SK-N-SH (cell line): ENCODE results near the gene KIF25. TPM values are rescaled to one million over a fixed set of nuclear protein-coding genes. Genes with fewer than 3 reads are reported as not detected.
"Not testable (repeated sequence)": the region's sequence is repeated elsewhere in the genome, so short reads cannot be mapped to it uniquely, and the experiment has no call there.

Experiments used
- CTCF ChIA-PET: fragments of 300-600, 350-600 bp; formaldehyde crosslinking; extraction: SDS; loops from one replicate; lab custom pipeline; 2021; lab: Yijun Ruan, JAX
- POLR2A ChIA-PET: fragments of 350-600 bp; sonication (Branson Sonifier 250); formaldehyde crosslinking; extraction: SDS; loops from one replicate; lab custom pipeline; 2020; ENCODE audit warnings: antibody characterized with exemption, inconsistent platforms; lab: Yijun Ruan, JAX
- DNase-seq: peaks from one replicate; pipeline ENCODE4 v3.0.0; 2012
- H2AFZ ChIP-seq: fragments of 200-600 bp; sonication (generic); 2 replicates; pipeline ENCODE4 v1.8.1; 2016; ENCODE audit warnings: antibody characterized with exemption, mild to moderate bottlenecking, low read depth
- H3F3A ChIP-seq: fragments of 200-600 bp; sonication (generic); replicated peaks from 2 replicates; pipeline ENCODE3; 2016; ENCODE audit warnings: antibody characterized with exemption, mild to moderate bottlenecking; ENCODE audit not compliant: insufficient read depth
- H3K27ac ChIP-seq, 2 experiments: fragments of 200-500 bp in 1 of 2; fragments of 200-600 bp in 1 of 2; sonication (Bioruptor generic) in 1 of 2; sonication (generic), shearing (Covaris generic) in 1 of 2; 2 replicates each; pipeline versions ENCODE4 v1.5.1 to v1.6.1; 2014 to 2016; ENCODE audit warnings: low read depth in 2 of 2, inconsistent platforms in 1 of 2, low read length in 1 of 2, mild to moderate bottlenecking in 1 of 2, mixed read lengths in 1 of 2
- H3K27me3 ChIP-seq: fragments of 200-600 bp; sonication (generic), shearing (Covaris generic); 2 replicates; pipeline ENCODE4 v1.6.1; 2016; ENCODE audit warnings: mixed run types; ENCODE audit not compliant: insufficient read depth
- H3K36me3 ChIP-seq, 2 experiments: fragments of 200-500 bp in 1 of 2; fragments of 200-600 bp in 1 of 2; sonication (Bioruptor generic) in 1 of 2; sonication (generic) in 1 of 2; replicated peaks in 1 of 2; 2 replicates each; pipeline versions ENCODE3 to v1.5.1; 2014 to 2016; ENCODE audit warnings: low read length in 1 of 2, mild to moderate bottlenecking in 1 of 2; ENCODE audit not compliant: insufficient read depth in 2 of 2, control insufficient read depth in 1 of 2
- H3K4me1 ChIP-seq, 2 experiments: fragments of 200-500 bp in 1 of 2; fragments of 200-600 bp in 1 of 2; sonication (Bioruptor generic) in 1 of 2; sonication (generic), shearing (Covaris generic) in 1 of 2; 2 replicates each; pipeline versions ENCODE4 v1.5.1 to v1.6.1; 2014 to 2016; ENCODE audit warnings: low read depth in 1 of 2, low read length in 1 of 2, mixed run types in 1 of 2; ENCODE audit not compliant: insufficient read depth in 2 of 2, control insufficient read depth in 1 of 2
- H3K4me2 ChIP-seq: fragments of 200-600 bp; sonication (generic), shearing (Covaris generic); 2 replicates; pipeline ENCODE4 v1.6.1; 2017; ENCODE audit warnings: mixed run types
- H3K4me3 ChIP-seq, 2 experiments: fragments of 200-500 bp in 1 of 2; fragments of 200-600 bp in 1 of 2; sonication (Bioruptor generic) in 1 of 2; sonication (generic), shearing (Covaris generic) in 1 of 2; 2 replicates each; pipeline versions ENCODE4 v1.5.1 to v1.8.1; 2014 to 2016; ENCODE audit warnings: low read depth in 2 of 2, inconsistent platforms in 1 of 2, low read length in 1 of 2, mild to moderate bottlenecking in 1 of 2, mixed read lengths in 1 of 2, moderate library complexity in 1 of 2
- H3K79me2 ChIP-seq: fragments of 200-600 bp; sonication (generic); 2 replicates; pipeline ENCODE4 v1.8.1; 2017; ENCODE audit warnings: mild to moderate bottlenecking; ENCODE audit not compliant: insufficient read depth
- H3K9ac ChIP-seq: fragments of 200-600 bp; sonication (generic); 2 replicates; pipeline ENCODE4 v1.6.1; 2017; ENCODE audit warnings: mixed run types
- H3K9me2 ChIP-seq: fragments of 200-600 bp; sonication (generic); 2 replicates; pipeline ENCODE4 v1.6.1; 2017; ENCODE audit warnings: mixed run types
- H3K9me3 ChIP-seq: fragments of 200-600 bp; sonication (generic); 2 replicates; pipeline ENCODE4 v1.6.1; 2017; ENCODE audit warnings: mixed run types, mild to moderate bottlenecking, moderate library complexity
- H4K20me1 ChIP-seq: fragments of 200-600 bp; sonication (generic); 2 replicates; pipeline ENCODE4 v1.6.1; 2017; ENCODE audit warnings: mild to moderate bottlenecking, mixed run types; ENCODE audit not compliant: insufficient read depth
- EP300 ChIP-seq, 2 experiments: IDR thresholded peaks; 2 replicates each; pipeline versions ENCODE4 v1.4.0 to v1.6.1; 2012; ENCODE audit warnings: borderline replicate concordance in 1 of 2, low read depth in 1 of 2, low read length in 1 of 2
- FOSL2 ChIP-seq: IDR thresholded peaks from 2 replicates; pipeline ENCODE4 v1.4.0; 2012; ENCODE audit warnings: low read depth, mild to moderate bottlenecking, moderate library complexity, borderline replicate concordance
- FOXJ3 ChIP-seq: sonication (generic); formaldehyde crosslinking; IDR thresholded peaks from 2 replicates; pipeline ENCODE4 v1.5.1; 2020; ENCODE audit warnings: mild to moderate bottlenecking, missing genetic modification reagents
- JUND ChIP-seq: IDR thresholded peaks from 2 replicates; pipeline ENCODE4 v1.4.0; 2012
- MEF2A ChIP-seq: IDR thresholded peaks from 2 replicates; pipeline ENCODE4 v1.4.0; 2012; ENCODE audit warnings: low read depth, borderline replicate concordance
- PBX3 ChIP-seq: IDR thresholded peaks from 2 replicates; pipeline ENCODE4; 2012
- POLR2AphosphoS5 ChIP-seq: IDR thresholded peaks from 2 replicates; pipeline ENCODE4 v1.6.1; 2012; ENCODE audit warnings: low read depth, low read length
- REST ChIP-seq: IDR thresholded peaks from 2 replicates; pipeline ENCODE4 v1.6.1; 2012; ENCODE audit warnings: mild to moderate bottlenecking, low read depth, low read length, moderate library complexity
- SMC3 ChIP-seq: IDR thresholded peaks from 2 replicates; pipeline ENCODE4 v1.6.1; 2012; ENCODE audit warnings: low read depth, low read length, improper control_type of control experiment
- USF2 ChIP-seq: fragments of 150-350 bp; IDR thresholded peaks from 2 replicates; pipeline ENCODE4 v1.6.1; 2017; ENCODE audit warnings: antibody characterized with exemption, low read length, low read depth, borderline replicate concordance
- ZBTB33 ChIP-seq: IDR thresholded peaks from 2 replicates; pipeline ENCODE4 v1.4.0; 2012; ENCODE audit warnings: low read depth, borderline replicate concordance
- WGBS: methylation state at CpG from one replicate; pipeline ENCODE4 v1.1.6; 2017; ENCODE audit warnings: low lambda C conversion rate; 5-methylcytosine and 5-hydroxymethylcytosine counted together
- polyA plus RNA-seq, 3 experiments: library from polyadenylated mRNA; depleted of rRNA; stranded (reverse); fragments of >200 nt; gene quantifications; 2 replicates each; pipeline ENCODE4 v1.2.3, GENCODE V29; 2012

The KIF25 gene
- polyA plus RNA-seq, 1 of the 3 experiments (the other 2 are of a cell fraction) = not detected

- CTCF ChIA-PET, DNase-seq, H3K79me2 ChIP-seq, H3K4me2 ChIP-seq, H3K4me3 ChIP-seq, H3K36me3 ChIP-seq, POLR2A ChIA-PET, H3K9me3 ChIP-seq, H3K9ac ChIP-seq, H3K9me2 ChIP-seq, H3K27ac ChIP-seq, H3F3A ChIP-seq, H4K20me1 ChIP-seq, H3K27me3 ChIP-seq, H3K4me1 ChIP-seq, H2AFZ ChIP-seq: not testable (repeated sequence)
- 78% methylated on average over 16 of the region's 21 CpGs for WGBS
These were observed 4.0 kb downstream of the KIF25 start for GRCh38 chr6:168001514-168001913.

- ChIA-PET POLR2A (no interaction called here), CTCF (no interaction called here)
- Histone ChIP-seq H3K9me3 (no peaks in the 10 kb centered on the region), H3K27me3 (no peaks in the 10 kb centered on the region), H3K4me1 (no peaks in the 10 kb centered on the region), H4K20me1 (no peaks in the 10 kb centered on the region), H3K27ac (no peak overlapping the region), H3K9ac (no peak overlapping the region), H3K36me3 (no peaks in the 10 kb centered on the region), H2AFZ (no peak overlapping the region), H3K4me2 (no peak overlapping the region), H3K4me3 (no peak overlapping the region), H3F3A (no peaks in the 10 kb centered on the region), H3K9me2 (no peaks in the 10 kb centered on the region), H3K79me2 (no peaks in the 10 kb centered on the region)
- no peak for DNase-seq
- TF ChIP-seq POLR2AphosphoS5 (no peak), REST (no peak), FOSL2 (no peak), SMC3 (no peak), JUND (no peak), USF2 (no peak), EP300 (IDR thresholded peaks at IDR 0.05; ENCODE audit: borderline replicate concordance in 1 of 2, low read depth in 1 of 2, low read length in 1 of 2) (no peak)
- 83% methylated on average over 6 of the region's 6 CpGs for WGBS
These were observed 5.3 kb downstream of the KIF25 start for GRCh38 chr6:168002804-168003203.

GRCh38 chr6:168004023-168004422 is 6.6 kb downstream of the KIF25 start:
- H2AFZ ChIP-seq = no peak overlapping the region
- H3K4me3 ChIP-seq = no peak overlapping the region
- no peaks in the 10 kb centered on the region for H3K79me2 ChIP-seq
- no peak overlapping the region for H3K27ac ChIP-seq
- no peaks in the 10 kb centered on the region for H3K36me3 ChIP-seq
- no peaks in the 10 kb centered on the region for H4K20me1 ChIP-seq
- H3K9me3 ChIP-seq = no peaks in the 10 kb centered on the region
- no peaks in the 10 kb centered on the region for H3K9me2 ChIP-seq
- DNase-seq = no peak
- ChIA-PET POLR2A (no interaction called here), CTCF (no interaction called here)
- no peaks in the 10 kb centered on the region for H3K4me1 ChIP-seq
- no peaks in the 10 kb centered on the region for H3F3A ChIP-seq
- H3K27me3 ChIP-seq = no peaks in the 10 kb centered on the region
- no peak overlapping the region for H3K9ac ChIP-seq
- no peak for TF ChIP-seq PBX3
- TF ChIP-seq USF2 = no peak
- no peak for TF ChIP-seq FOXJ3 (CRISPR knock-in tag)
- TF ChIP-seq ZBTB33 = no peak
- TF ChIP-seq MEF2A = no peak
- no peak overlapping the region for H3K4me2 ChIP-seq
- WGBS = 62% methylated on average over 7 of the region's 7 CpGs
